HepG2 (cell line): ENCODE measurements around the gene CCDC86. TPM values are rescaled to one million over a fixed set of nuclear protein-coding genes. Genes with fewer than 3 reads are reported as not detected.

Source experiments
- CBX1 ChIP-seq: IDR thresholded peaks from one replicate; pipeline ENCODE4 v1.6.1; 2016; ENCODE audit warnings: antibody characterized with exemption, low read depth
- FOXA1 ChIP-seq, 2 experiments: fragments of 450-650 bp in 1 of 2; sonication (generic) in 1 of 2; formaldehyde crosslinking in 1 of 2; IDR thresholded peaks; 2 replicates each; pipeline versions ENCODE4 v1.4.0 to v1.6.1; 2016 to 2020; ENCODE audit warnings: missing genetic modification reagents in 1 of 2
- FOXC1 ChIP-seq: sonication (generic); formaldehyde crosslinking; IDR thresholded peaks from 2 replicates; pipeline ENCODE4 v1.8.0; 2022; ENCODE audit warnings: mild to moderate bottlenecking, missing genetic modification reagents, borderline replicate concordance
- HBP1 ChIP-seq: IDR thresholded peaks from 2 replicates; pipeline ENCODE4 v1.6.1; 2016; ENCODE audit warnings: low read depth, control low read depth
- MBNL3 ChIP-seq: fragments of 250-450 bp; sonication (Bioruptor Pico); conservative IDR thresholded peaks from 2 replicates; pipeline ENCODE4 v1.8.0; 2022; ENCODE audit warnings: mild to moderate bottlenecking, inconsistent platforms
- NCOA5 ChIP-seq: sonication (generic); formaldehyde crosslinking; IDR thresholded peaks from 2 replicates; pipeline ENCODE4 v1.4.0; 2020; ENCODE audit warnings: missing genetic modification reagents
- SRY ChIP-seq: sonication (generic); formaldehyde crosslinking; IDR thresholded peaks from 2 replicates; pipeline ENCODE4 v1.8.0; 2022; ENCODE audit warnings: mild to moderate bottlenecking, missing genetic modification reagents
- ZBTB39 ChIP-seq: sonication (generic); formaldehyde crosslinking; IDR thresholded peaks from 2 replicates; pipeline ENCODE4 v1.5.0; 2020; ENCODE audit warnings: missing genetic modification reagents
- ZFP90 ChIP-seq: sonication (generic); formaldehyde crosslinking; IDR thresholded peaks from 2 replicates; pipeline ENCODE4 v1.8.0; 2022; ENCODE audit warnings: missing genetic modification reagents, mild to moderate bottlenecking, inconsistent platforms, borderline replicate concordance
- ZHX1 ChIP-seq: sonication (generic); formaldehyde crosslinking; IDR thresholded peaks from 2 replicates; pipeline ENCODE4 v1.8.1; 2022; ENCODE audit warnings: low read depth, mild to moderate bottlenecking, missing genetic modification reagents
- ZNF432 ChIP-seq: sonication (generic); formaldehyde crosslinking; IDR thresholded peaks from 2 replicates; pipeline ENCODE4 v1.5.0; 2020; ENCODE audit warnings: missing genetic modification reagents, mild to moderate bottlenecking, borderline replicate concordance
- ZNF891 ChIP-seq: sonication (generic); formaldehyde crosslinking; IDR thresholded peaks from 2 replicates; pipeline ENCODE4 v1.5.0; 2020; ENCODE audit warnings: mild to moderate bottlenecking, missing genetic modification reagents
- polyA plus RNA-seq, 8 experiments: library from polyadenylated mRNA; depleted of rRNA in 3 of 8; stranded (reverse) in 7 of 8; unstranded in 1 of 8; fragments of >200 nt; fragmentation: Illumina TruSeq in 4 of 8; extraction: Trizol in 4 of 8; gene quantifications; 2 replicates each; pipeline versions ENCODE4 v1.2.1 to v1.2.3, GENCODE V29; 2011 to 2016; ENCODE audit warnings: low read depth in 4 of 8, missing spikeins in 1 of 8, mixed read lengths in 1 of 8; ENCODE audit not compliant: insufficient read depth in 1 of 8
- total RNA-seq, 5 experiments: library from RNA; depleted of rRNA; stranded (reverse); fragments of >200 nt; fragmentation: Illumina TruSeq; extraction: Trizol; gene quantifications; 2 replicates each; pipeline ENCODE4 v1.2.3, GENCODE V29; 2016; ENCODE audit warnings: low read depth in 1 of 5

CCDC86 gene
- total and polyA plus RNA-seq, 2 of the 13 experiments (the other 11 are each of a cell fraction or from before 2014, with no cell fraction given), result 33.8 to 37.6 TPM

- TF ChIP-seq ZBTB39 (CRISPR knock-in tag) (no peak), ZFP90 (CRISPR knock-in tag) (no peak), HBP1 (CRISPR knock-in tag) (no peak), FOXC1 (CRISPR knock-in tag) (no peak), ZNF432 (no peak), ZNF891 (CRISPR knock-in tag) (no peak), CBX1 (no peak), FOXA1 (IDR thresholded peaks at IDR 0.05) (no peak), FOXA1 (CRISPR knock-in tag; IDR thresholded peaks at IDR 0.05) (no peak), ZHX1 (no peak), SRY (CRISPR knock-in tag) (no peak), NCOA5 (CRISPR knock-in tag) (no peak), MBNL3 (CRISPR knock-in tag) (no peak)
Measured at GRCh38 chr11:60825790-60826189, 16.1 kb upstream of the CCDC86 start (continued).
